Upper lobe of right lung (tissue), 1 donor: Measurements from ENCODE around the gene CRIP1. TPM values are rescaled to one million over a fixed set of nuclear protein-coding genes. Genes with fewer than 3 reads are reported as not detected.

Source experiments
- ATAC-seq: fragments of 200-7000 bp; cut with Tn5 transposase; one replicate; pipeline ENCODE4 v1.9.1; 2020; ENCODE audit warnings: mild to moderate bottlenecking, moderate library complexity
- DNase-seq: peaks from one replicate; pipeline ENCODE4 v3.0.0-alpha.2; 2020
- H3K27ac ChIP-seq: fragments of 200-600 bp; one replicate; pipeline ENCODE4 v1.8.0; 2022
- H3K27me3 ChIP-seq: fragments of 200-600 bp; one replicate; pipeline ENCODE4 v1.8.0; 2022; ENCODE audit warnings: mild to moderate bottlenecking
- H3K36me3 ChIP-seq: fragments of 200-600 bp; one replicate; pipeline ENCODE4 v1.8.0; 2022
- H3K4me1 ChIP-seq: fragments of 200-600 bp; one replicate; pipeline ENCODE4 v1.8.0; 2022
- H3K4me3 ChIP-seq: fragments of 200-600 bp; one replicate; pipeline ENCODE4 v1.8.0; 2022; ENCODE audit warnings: mild to moderate bottlenecking
- H3K9me3 ChIP-seq: fragments of 200-600 bp; one replicate; pipeline ENCODE4 v1.8.0; 2022
- CTCF ChIP-seq: fragments of 200-600 bp; IDR thresholded peaks from one replicate; pipeline ENCODE4 v1.8.0; 2022; ENCODE audit warnings: antibody characterized with exemption
- intact Hi-C: fragments of 100-400 bp; cut with DNase I; formaldehyde crosslinking; loops from one replicate; pipeline ENCODE4 v1.11.0; 2022
- total RNA-seq: library from RNA; stranded (reverse); fragmentation: NEBNext Ultra II Directional; extraction: Animal tissue kit (Norgen Biotek cat#: 25700); gene quantifications from one replicate; pipeline ENCODE4 v1.2.1, GENCODE V29; 2021
- donor health status: DM: no; HTN: yes; CAD: no; lungs with severe emphysema.

Gene CRIP1
- total RNA-seq, 1 donor from 2014 or later: 96.2 TPM

GRCh38 chr14:105529319-105529568, 42.6 kb downstream of the CRIP1 start:
- H3K27me3 ChIP-seq: peaks cover 12% of the 10 kb centered on the region
- intact Hi-C loops: no loop called here
- ATAC-seq (no peak), DNase-seq (no peak)
- H3K36me3 ChIP-seq: no peaks in the 10 kb centered on the region
- peak overlapping the region; percentile 64 for H3K4me3 ChIP-seq
- TF ChIP-seq CTCF: no peak
- no peaks in the 10 kb centered on the region for H3K9me3 ChIP-seq
- no peak overlapping the region for H3K27ac ChIP-seq
- peaks cover 28% of the 10 kb centered on the region for H3K4me1 ChIP-seq

- TF ChIP-seq CTCF: no peak
- DNase-seq: no peak
- Histone ChIP-seq H3K27me3 (peaks cover 12% of the 10 kb centered on the region), H3K9me3 (no peaks in the 10 kb centered on the region), H3K4me3 (peak overlapping the region; percentile 64), H3K36me3 (no peaks in the 10 kb centered on the region), H3K27ac (no peak overlapping the region), H3K4me1 (peaks cover 28% of the 10 kb centered on the region)
- ATAC-seq: no peak
- intact Hi-C loops: no loop called here
These were observed 43.0 kb downstream of the CRIP1 start for GRCh38 chr14:105529569-105530284.

GRCh38 chr14:105530285-105531087, 43.8 kb downstream of the CRIP1 start:
- intact Hi-C loops: no loop called here
- H3K27me3 ChIP-seq: peaks cover 12% of the 10 kb centered on the region
- H3K9me3 ChIP-seq: no peaks in the 10 kb centered on the region
- H3K27ac ChIP-seq: no peak overlapping the region
- no peak for TF ChIP-seq CTCF
- peaks cover 28% of the 10 kb centered on the region for H3K4me1 ChIP-seq
- H3K36me3 ChIP-seq: no peaks in the 10 kb centered on the region
- H3K4me3 ChIP-seq: no peak overlapping the region
- DNase-seq (no peak), ATAC-seq (no peak)

- H3K27me3 ChIP-seq: peaks cover 12% of the 10 kb centered on the region
- no peak overlapping the region for H3K4me3 ChIP-seq
- no peaks in the 10 kb centered on the region for H3K9me3 ChIP-seq
- H3K27ac ChIP-seq: no peak overlapping the region
- intact Hi-C loops: no loop called here
- no peak for TF ChIP-seq CTCF
- H3K36me3 ChIP-seq: no peaks in the 10 kb centered on the region
- ATAC-seq (no peak), DNase-seq (peak; percentile 58)
- H3K4me1 ChIP-seq: peaks cover 28% of the 10 kb centered on the region
These were observed 44.6 kb downstream of the CRIP1 start for GRCh38 chr14:105531088-105531893.

GRCh38 chr14:105531894-105532623, 45.4 kb downstream of the CRIP1 start:
- no peaks in the 10 kb centered on the region for H3K36me3 ChIP-seq
- no peak overlapping the region for H3K27ac ChIP-seq
- DNase-seq: peak; percentile 63
- peaks cover 10% of the 10 kb centered on the region for H3K27me3 ChIP-seq
- no peaks in the 10 kb centered on the region for H3K9me3 ChIP-seq
- intact Hi-C loops: no loop called here
- H3K4me3 ChIP-seq: no peak overlapping the region
- H3K4me1 ChIP-seq: peaks cover 24% of the 10 kb centered on the region
- TF ChIP-seq CTCF: no peak
- no peak for ATAC-seq
